ENCODE results near the gene RNU6-1. TPM values are rescaled to one million over a fixed set of nuclear protein-coding genes. Genes with fewer than 3 reads are reported as not detected.

RNU6-1 gene
- total RNA-seq, 1 donor: not detected

DNA sequence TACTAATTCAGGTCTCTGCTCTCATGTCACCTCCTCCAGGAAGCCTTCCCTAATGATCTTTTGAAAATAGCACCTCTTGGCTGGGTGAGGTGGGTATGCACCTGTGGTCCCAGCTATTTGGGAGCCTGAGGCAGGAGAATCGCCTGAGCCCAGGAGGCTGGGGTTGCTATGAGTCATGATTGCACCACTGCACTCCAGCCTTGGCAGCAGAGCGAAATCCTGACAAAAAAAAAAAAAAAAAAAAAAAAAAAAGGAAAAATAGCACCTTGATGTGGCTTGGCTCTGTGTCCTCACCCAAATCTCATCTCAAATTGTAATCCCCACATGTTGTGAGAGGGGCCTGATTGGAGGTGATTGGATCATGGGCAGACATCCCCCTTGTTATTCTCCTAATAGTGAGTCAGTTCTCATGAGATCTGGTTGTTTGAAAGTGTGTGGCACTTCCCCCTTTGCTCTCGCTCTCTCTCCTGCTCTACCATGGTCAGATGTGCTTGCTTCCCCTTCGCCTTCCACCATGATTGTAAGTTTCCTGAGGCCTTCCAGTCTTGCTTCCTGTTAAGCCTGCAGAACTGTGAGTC lies 11.2 kb upstream of the RNU6-1 start:
- TF ChIP-seq, protein P1, sequence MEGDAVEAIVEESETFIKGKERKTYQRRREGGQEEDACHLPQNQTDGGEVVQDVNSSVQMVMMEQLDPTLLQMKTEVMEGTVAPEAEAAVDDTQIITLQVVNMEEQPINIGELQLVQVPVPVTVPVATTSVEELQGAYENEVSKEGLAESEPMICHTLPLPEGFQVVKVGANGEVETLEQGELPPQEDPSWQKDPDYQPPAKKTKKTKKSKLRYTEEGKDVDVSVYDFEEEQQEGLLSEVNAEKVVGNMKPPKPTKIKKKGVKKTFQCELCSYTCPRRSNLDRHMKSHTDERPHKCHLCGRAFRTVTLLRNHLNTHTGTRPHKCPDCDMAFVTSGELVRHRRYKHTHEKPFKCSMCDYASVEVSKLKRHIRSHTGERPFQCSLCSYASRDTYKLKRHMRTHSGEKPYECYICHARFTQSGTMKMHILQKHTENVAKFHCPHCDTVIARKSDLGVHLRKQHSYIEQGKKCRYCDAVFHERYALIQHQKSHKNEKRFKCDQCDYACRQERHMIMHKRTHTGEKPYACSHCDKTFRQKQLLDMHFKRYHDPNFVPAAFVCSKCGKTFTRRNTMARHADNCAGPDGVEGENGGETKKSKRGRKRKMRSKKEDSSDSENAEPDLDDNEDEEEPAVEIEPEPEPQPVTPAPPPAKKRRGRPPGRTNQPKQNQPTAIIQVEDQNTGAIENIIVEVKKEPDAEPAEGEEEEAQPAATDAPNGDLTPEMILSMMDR (IDR thresholded peaks at IDR 0.05; ENCODE audit: insufficient read depth, low read length): no peak
- peak; percentile 57 for DNase-seq (ENCODE audit: low read depth)
- H3K4me3 ChIP-seq (ENCODE audit: low read depth, low read length): no peak overlapping the region

DNA sequence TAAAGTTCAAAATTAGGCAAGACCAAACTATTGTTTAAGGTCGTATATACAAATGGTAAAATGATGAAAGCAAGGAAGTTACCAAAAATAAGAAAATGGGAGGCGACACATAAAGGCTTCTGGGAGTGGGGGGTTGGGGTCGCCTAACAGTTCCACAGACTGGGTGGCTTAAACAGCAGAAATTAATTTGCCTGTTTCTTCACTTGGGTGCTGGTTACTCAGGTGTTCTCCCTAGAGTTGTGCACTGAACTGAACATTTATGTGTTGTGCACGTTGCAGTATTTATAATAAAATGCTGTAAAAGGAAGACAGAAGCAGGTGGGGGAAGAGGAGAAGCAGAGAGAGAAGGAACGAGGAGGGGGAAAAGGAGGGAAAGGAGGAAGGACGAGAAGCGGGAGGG lies 10.5 kb upstream of the RNU6-1 start:
- H3K4me3 ChIP-seq (ENCODE audit: low read depth, low read length): no peak overlapping the region
- TF ChIP-seq, protein P1 (IDR thresholded peaks at IDR 0.05; ENCODE audit: insufficient read depth, low read length): no peak
- no peak for DNase-seq (ENCODE audit: low read depth)

DNA sequence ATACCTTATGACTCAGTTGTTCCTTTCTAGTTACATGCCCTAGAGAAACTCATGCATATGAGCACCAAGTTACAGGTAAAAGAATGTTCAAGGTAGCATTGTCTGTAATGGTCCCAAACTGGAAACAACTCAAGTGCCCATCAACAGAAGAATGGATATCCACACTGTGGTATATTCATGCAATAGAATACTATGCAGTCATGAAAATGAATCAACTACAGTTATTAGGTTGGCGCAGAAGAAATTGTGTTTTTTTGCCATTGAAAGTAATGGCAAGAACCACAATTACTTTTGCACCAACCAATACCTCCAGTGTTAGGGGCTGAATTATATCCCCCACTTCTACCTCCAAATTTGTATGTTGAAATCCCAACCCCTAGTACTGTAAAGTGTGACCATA lies 9.7 kb upstream of the RNU6-1 start:
- DNase-seq (ENCODE audit: low read depth): no peak
- no peak overlapping the region for H3K4me3 ChIP-seq (ENCODE audit: low read depth, low read length)
- TF ChIP-seq, protein P1 (IDR thresholded peaks at IDR 0.05; ENCODE audit: insufficient read depth, low read length): no peak

DNA sequence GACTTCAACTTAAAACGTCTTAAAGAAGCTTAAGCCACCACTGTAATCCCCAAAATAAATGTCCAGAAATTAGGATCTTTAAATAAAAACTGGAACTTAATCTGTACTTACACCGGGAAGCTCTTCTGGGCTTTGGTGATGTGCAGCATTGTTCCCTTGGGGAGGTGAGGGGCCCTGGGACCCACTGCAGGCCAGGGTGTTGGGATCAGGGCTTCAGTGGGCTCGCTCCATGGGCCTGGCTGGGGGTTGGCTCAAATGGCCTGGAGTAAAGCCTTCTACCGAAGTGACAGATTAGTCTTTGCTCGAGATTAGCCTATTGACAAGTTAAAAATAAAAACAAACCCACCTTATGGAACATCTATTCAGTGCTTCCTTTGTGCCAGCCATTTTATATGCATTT lies 6.1 kb upstream of the RNU6-1 start:
- no peak overlapping the region for H3K4me3 ChIP-seq (ENCODE audit: low read depth, low read length)
- no peak for DNase-seq (ENCODE audit: low read depth)
- TF ChIP-seq, protein P1 (IDR thresholded peaks at IDR 0.05; ENCODE audit: insufficient read depth, low read length): no peak

DNA sequence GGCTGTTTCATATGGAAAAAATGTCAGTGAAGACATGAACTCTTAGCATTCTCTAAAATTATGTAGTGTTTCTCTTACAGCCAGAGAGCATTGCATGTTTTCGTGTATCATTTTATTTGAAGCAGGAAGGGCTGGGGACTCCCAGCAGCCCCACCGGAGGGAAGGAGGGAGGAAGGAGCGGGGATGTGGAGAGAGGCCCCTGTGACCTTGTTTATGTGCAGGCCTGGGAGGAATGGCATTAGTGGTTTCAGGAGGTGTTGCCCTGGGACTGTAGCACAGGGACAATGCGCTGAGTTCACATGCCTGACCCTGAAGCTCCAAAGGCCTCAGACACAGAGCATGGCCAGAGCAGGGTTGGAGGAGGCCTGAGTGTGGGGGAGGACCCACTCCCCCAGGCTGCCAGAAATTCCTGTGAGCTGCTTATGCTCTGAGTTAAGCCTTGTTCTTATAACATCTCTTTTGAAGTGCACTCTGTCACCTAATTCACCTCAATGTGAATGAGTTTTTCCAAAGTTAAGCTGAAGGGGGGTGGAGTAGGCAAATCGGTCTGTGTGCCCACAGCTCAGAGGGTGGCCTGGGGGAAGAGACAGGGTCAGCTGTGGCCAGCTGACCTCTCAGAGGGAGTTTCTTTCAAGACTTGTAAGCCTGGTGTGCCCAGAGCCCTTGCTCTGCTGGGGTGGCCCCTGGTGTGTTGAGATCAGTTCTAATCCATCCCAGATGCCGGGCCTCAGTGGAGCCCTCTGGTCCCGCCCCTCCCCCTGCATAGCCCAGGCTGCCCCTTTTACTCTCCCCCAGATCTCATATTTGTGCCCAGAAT lies 3.9 kb upstream of the RNU6-1 start:
- no peak overlapping the region for H3K4me3 ChIP-seq (ENCODE audit: low read depth, low read length)
- DNase-seq (ENCODE audit: low read depth): peak; percentile 27
- TF ChIP-seq, protein P1 (IDR thresholded peaks at IDR 0.05; ENCODE audit: insufficient read depth, low read length): no peak

DNA sequence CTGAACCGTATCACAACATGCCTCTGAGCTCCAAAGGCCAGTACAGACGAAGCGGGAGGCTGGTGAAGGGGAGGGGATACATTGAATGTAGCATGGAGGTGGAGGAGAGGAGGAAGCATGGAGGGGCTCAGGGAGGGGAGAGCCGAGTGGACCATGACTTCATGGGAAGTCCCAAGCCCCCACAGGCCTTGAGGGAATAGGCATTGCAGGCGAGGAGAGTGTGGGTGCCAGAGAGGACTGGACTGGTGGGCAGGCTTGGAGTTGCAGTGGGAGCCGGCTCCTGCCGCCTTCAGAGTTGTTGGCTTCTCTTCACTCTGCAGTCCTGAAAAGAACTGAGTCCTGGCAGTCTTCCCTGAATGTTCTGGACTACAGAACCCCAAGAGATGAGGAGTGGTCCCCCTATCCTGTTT lies 3.3 kb upstream of the RNU6-1 start:
- TF ChIP-seq, protein P1 (IDR thresholded peaks at IDR 0.05; ENCODE audit: insufficient read depth, low read length): no peak
- DNase-seq (ENCODE audit: low read depth): no peak
- no peak overlapping the region for H3K4me3 ChIP-seq (ENCODE audit: low read depth, low read length)

All from fibroblast of the aortic adventitia (primary cell).